Measurements from ENCODE around the gene EDDM13.
A peak's percentile ranks its signal among the peaks of the same experiment; 100 is the strongest.
"Not testable (repeated sequence)": the region's sequence is repeated elsewhere in the genome, so short reads cannot be mapped to it uniquely, and the experiment has no call there.

EDDM13 gene

DNA sequence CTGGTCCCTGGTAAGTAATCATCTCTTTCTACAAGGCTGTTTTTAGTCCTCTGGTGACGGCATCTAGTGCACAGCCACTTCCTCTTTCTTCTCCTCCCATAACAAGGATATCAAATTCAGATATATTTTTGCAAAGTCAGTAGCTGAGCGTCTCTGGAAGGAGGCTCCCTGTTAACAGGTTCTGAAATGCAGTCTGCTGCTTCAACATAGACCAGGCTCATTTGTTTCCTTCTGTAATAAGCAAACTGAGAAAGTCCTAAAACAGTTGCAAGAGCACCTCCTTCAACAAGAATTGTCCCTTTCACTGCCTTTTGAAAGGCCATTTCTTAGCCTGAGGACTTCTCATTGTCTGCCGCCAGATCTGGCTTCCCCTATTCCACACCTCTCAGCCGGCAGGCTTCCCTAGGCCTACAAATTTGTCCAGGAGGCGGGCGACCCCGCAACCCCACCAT, 49.5 kb downstream of the EDDM13 start:
- peak; percentile 87 to 88 for DNase-seq

DNA sequence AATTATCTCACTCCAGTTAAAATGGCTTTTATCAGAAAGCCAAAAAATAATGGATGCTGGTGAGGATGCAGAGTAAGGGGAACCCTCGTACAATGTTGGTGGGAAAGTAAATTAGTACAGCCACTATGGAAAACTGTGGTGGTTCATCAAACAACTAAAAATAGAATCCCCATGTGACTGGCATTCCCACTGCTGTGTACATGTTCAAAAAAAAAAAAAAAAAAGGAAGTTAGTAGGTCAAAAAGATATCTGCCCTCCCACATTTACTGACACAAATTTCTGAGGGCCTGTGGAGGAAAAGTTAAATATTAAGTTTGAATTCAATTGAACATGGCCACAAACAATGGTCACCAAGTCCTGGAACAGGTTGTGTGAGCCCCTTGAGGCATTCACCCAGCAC, 51.9 kb downstream of the EDDM13 start:
- peak; percentile 14 to 22 for DNase-seq

DNA sequence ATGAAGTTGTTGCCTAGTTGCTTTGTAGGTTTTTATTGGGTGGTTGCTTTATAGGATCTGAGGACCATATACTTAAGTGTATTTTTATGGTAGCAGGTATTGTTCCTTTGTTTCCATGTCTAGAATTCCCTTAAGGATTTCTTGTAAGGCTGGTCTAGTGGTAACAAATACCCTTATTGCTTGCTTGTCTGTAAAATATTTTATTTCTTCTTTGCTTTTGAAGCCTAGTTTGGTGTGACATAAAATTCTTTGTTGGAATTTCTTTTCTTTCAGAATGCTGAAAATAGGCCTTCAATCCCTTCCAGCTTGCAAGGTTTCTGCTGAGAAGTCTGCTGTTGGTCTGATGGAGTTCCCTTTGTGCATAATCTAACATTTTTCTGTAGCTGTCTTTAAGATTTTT, 60.1 kb downstream of the EDDM13 start:
- no peak for DNase-seq

DNA sequence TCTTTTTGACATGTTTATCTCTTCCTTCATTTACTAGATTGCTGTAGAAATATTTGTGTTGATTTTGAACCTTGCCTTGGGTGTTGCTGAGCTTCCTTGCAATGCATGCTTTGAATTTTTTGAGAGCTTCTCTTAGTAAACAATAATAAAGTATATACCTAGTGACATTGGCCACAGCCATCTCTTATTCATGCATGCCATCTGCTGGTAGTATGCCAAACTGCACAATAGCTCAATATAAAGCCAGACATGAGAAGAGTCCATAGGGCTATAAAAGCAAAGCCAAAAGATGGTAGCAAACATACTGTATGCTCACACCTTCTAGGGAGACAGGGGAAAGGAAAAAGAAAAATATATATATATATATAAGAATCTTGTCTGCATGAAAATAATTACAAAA, 61.0 kb downstream of the EDDM13 start:
- peak; percentile 61 to 78 for DNase-seq

DNA sequence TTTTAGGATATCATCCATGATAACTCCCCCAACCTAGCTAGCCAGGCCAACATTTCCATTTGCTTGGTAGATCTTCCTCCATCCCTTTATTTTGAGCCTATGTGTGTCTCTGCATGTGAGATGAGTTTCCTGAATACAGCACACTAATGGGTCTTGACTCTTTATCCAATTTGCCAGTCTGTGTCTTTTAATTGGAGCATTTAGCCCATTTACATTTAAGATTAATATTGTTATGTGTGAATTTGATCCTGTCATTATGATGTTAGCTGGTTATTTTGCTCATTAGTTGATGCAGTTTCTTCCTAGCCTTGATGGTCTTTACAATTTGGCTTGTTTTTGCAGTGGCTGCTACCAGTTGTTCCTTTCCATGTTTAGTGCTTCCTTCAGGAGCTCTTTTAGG, 62.8 kb downstream of the EDDM13 start:
- not testable (repeated sequence) for DNase-seq

DNA sequence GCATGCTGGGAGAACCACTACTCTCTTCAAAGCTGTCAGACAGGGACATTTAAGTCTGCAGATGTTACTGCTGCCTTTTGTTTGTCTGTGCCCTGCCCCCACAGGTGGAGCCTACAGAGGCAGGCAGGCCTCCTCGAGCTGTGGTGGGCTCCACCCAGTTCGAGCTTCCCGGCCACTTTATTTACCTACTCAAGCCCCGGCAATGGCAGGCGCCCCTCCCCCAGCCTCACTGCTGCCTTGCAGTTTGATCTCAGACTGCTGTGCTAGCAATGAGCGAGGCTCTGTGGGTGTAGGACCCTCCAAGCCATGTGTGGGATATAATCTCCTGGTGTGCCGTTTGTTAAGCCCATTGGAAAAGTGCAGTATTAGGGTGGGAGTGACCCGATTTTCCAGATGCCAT, 64.5 kb downstream of the EDDM13 start:
- not testable (repeated sequence) for DNase-seq

DNA sequence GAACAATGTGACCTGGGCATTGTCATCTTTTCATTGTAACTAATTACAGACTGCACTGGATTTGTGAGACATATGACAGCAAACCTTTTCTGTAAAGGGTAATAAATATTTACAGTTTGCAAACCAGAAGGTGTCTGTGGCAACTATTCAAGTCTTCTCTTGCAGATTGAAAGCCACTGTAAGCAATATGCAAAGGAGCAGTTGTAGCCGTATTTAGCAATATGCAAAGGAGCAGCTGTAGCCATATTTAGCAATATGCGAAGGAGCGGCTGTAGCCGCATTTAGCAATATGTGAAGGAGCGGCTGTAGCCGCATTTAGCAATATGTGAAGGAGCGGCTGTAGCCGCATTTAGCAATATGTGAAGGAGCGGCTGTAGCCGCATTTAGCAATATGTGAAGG, 66.5 kb downstream of the EDDM13 start:
- DNase-seq, result not testable (repeated sequence)

DNA sequence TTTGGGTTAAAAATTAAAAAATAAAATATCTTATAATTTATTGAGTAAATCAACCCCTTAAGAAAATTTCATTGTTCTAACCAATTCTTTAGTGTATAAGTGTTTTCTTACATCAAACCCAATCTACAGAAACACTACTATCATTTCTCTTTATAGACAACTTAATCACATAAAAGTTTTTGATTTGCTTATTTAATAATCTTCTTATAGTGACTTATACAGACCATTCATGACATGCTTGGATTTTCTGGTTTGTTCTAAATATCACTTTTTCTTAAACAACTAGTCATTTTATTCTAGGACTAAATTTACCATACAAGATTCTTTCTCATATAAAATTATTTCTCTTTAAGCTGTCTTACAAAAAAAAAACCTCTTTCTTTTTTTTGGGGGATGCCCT, 69.4 kb downstream of the EDDM13 start:
- no peak for DNase-seq

DNA sequence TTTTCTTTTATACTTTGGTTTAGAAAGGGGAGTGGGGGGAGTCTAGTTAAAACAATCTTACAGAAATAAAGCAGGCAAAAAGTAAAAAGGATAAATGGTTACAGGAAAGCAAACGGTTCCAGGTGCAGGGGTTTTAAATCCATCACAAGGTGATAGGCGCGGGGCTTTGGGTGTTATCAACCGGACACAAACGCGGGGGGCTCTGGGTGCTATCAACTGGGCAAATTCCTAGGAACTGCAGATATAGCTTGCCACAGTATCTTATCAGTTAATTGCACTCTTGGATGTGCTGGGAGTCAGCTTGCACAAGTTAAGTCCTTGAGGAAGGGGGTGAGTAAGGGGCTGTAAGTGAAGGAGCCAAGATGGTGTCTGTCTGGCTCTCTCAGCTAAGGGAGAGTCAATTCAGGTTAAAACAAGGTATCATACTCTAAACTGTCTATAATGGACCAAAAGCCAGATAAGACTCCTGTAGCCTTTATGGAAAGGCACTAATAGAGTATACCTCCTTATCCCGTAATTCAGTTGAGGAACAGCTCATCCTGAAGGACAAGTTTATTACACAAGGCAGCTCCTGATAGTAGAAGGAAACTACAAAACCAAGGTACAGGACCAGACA, 74.7 kb downstream of the EDDM13 start:
- DNase-seq, result no peak

DNA sequence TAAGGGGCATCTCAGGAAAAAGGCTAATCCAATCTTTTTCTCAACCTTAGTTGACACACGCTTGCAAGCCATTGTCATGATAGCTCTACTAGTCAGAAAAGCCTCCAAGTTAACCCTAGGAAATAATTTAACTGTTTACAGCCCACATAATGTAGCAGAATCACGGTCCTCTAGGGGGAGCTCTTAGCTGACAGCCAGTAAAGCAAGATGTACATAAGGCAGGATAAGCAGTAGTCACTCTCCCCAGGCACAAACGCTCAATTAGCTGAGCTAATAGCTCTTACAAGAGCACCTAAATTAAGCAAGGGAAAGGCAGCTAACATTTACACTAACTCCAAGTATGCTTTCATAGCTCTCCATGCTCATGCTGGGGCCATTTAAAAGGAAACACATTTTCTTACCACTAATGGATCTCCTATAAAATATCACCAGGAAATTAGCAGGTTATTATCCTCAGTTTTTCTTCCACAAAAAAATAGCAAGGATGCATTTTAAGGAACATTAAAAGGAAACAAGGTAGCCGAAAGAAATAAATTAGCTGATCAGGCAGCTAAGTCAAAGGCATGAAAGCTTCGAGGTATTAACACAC, 75.8 kb downstream of the EDDM13 start:
- peak in 1 of 2 experiments; percentile 4 for DNase-seq

DNA sequence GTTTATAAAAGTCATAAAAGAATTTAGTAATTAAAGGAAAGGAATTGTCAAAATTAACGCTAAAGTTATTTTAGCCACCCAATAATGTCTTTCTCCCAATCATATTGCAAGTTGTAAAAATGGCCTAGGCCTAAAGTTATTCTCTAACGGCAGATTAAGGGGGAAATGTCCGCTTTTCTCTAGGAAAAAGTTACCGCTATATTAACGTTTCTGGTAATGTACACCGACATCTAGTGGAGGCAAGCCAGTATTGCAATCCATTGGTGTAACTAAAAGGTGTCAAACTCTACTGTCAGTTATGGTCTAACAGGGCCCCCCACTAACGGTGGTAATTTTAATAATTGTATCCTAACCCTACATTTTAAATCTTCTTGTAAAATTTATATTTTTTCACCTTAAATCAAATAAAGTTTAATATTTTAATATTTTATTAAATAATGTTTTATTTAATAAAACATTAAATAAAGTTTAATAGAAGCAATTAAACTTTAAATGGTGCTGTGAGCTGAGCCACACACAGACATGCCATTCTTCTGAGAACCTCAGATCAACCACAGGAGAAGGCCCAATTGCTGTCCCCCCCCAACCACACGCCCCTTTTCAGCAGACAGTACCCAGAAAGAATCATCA, 78.0 kb downstream of the EDDM13 start:
- DNase-seq, result peak; percentile 35 to 43

DNA sequence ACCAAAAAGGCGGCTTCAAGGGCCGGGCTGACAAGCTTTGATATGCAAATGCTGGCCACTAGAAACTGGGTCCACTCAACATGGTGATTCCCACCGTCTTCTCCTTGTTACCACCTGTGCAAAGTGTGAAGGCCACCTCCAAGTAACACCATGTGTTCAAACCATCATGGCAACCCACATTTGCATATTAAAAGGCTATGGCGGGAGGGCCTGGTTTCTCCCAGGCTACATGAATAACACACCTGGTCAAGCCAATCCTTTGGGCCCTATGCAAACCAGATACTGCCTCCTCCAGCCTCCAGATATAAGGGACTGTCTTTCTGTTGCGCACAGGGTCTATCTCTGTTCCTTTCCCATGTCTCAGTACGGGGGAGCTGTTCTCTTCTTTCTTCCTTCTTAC, 78.7 kb downstream of the EDDM13 start:
- no peak for DNase-seq

DNA sequence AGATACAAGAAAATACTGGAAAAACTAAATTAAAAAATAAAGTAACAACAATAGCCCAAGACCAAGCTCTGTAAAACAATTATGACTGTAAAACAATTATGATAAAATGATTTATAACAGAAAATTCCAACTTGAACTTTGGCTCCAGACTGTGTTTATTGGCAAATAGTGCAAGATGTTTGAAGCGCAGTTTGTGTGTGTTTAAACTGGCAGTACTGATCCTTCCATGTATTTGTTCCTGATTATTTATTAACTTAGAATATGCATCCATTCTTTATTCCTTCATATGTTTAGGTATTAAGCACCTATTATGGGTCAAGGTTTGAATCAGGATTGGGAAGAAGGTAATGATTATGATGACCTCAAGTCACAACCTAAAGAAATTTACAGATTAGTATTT, 83.0 kb downstream of the EDDM13 start:
- no peak for DNase-seq

DNA sequence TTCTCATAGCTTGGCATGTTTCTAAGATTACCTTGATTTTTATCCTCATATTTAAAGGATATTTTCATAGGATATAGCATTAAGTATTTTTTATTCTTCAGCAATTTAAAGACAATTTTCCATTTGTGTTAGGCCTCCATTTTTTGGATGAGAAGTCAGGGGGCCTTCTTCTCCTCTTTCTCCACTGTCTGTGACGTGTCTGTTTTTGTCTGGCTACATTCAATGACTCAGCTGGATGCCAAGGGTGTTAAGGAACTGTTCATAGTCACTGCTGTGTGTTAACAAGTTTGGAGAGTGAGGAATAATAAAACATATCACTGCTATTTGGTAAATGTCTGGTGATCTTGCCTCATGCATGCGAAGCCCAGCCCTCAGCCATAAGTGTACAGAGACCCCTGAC, 84.4 kb downstream of the EDDM13 start:
- no peak for DNase-seq

Data from Kasumi-1 (cell line).